Measurements from ENCODE around the gene TASOR2.

GRCh38 chr10:5656737-5657579 lies 27.7 kb upstream of the TASOR2 start:
- TF ChIP-seq CTCF (IDR thresholded peaks at IDR 0.05) (no peak), POLR2A (IDR thresholded peaks at IDR 0.05) (no peak)

Data from testis (tissue), 2 donors.